Dendritic cell treated with granulocyte-macrophage colony-stimulating factor and Interleukin-4, amounts not matched to agents 40 ng/mL and 50 ng/mL, for 4 days (primary cell): ENCODE results near the gene CEP290.
"Not testable (repeated sequence)": the region's sequence is repeated elsewhere in the genome, so short reads cannot be mapped to it uniquely, and the experiment has no call there.

Experiments used
- H3K27ac Mint-ChIP-seq: one replicate; pipeline ENCODE4 v1.8.0; 2022; ENCODE audit warnings: mild to moderate bottlenecking, mixed read lengths
- H3K27me3 Mint-ChIP-seq: one replicate; pipeline ENCODE4 v1.8.0; 2022; ENCODE audit warnings: mild to moderate bottlenecking, mixed read lengths
- H3K36me3 Mint-ChIP-seq: one replicate; pipeline ENCODE4 v1.8.0; 2022; ENCODE audit warnings: low read depth, mixed read lengths
- H3K4me1 Mint-ChIP-seq: one replicate; pipeline ENCODE4 v1.8.0; 2022; ENCODE audit warnings: low read depth, mixed read lengths
- H3K4me3 Mint-ChIP-seq: one replicate; pipeline ENCODE4 v1.8.0; 2022; ENCODE audit warnings: mild to moderate bottlenecking, moderate library complexity, mixed read lengths
- H3K9me3 Mint-ChIP-seq: one replicate; pipeline ENCODE4 v1.8.0; 2022; ENCODE audit warnings: mixed read lengths
- intact Hi-C: fragments of 100-400 bp; cut with micrococcal nuclease; formaldehyde crosslinking; loops from one replicate; pipeline ENCODE4 v1.15.0; 2022

Gene CEP290

GRCh38 chr12:88166179-88166578, 24.3 kb upstream of the CEP290 start:
- intact Hi-C loops, result no loop called here
- no peaks in the 10 kb centered on the region for H3K4me1 Mint-ChIP-seq
- H3K9me3 Mint-ChIP-seq, result no peaks in the 10 kb centered on the region
- H3K27me3 Mint-ChIP-seq, result no peaks in the 10 kb centered on the region
- no peak overlapping the region for H3K27ac Mint-ChIP-seq
- no peak overlapping the region for H3K4me3 Mint-ChIP-seq
- H3K36me3 Mint-ChIP-seq, result peaks cover 70% of the 10 kb centered on the region

- Mint-ChIP-seq H3K4me1 (no peaks in the 10 kb centered on the region), H3K9me3 (no peaks in the 10 kb centered on the region), H3K27ac (no peak overlapping the region), H3K36me3 (peaks cover 59% of the 10 kb centered on the region), H3K27me3 (no peaks in the 10 kb centered on the region), H3K4me3 (no peak overlapping the region)
- intact Hi-C loops, result no loop called here
Measured at GRCh38 chr12:88163371-88163770, 21.5 kb upstream of the CEP290 start.

GRCh38 chr12:88156075-88156654, 14.3 kb upstream of the CEP290 start:
- Mint-ChIP-seq H3K4me3 (no peak overlapping the region), H3K27me3 (no peaks in the 10 kb centered on the region), H3K9me3 (no peaks in the 10 kb centered on the region), H3K27ac (no peak overlapping the region), H3K36me3 (peaks cover 15% of the 10 kb centered on the region), H3K4me1 (no peaks in the 10 kb centered on the region)
- intact Hi-C loops, result loop anchor here (10.0 kb wide), 1 partner anchor 239 kb away; no protein-coding TSS in a partner anchor

- intact Hi-C loops, result loop anchor here (5.0 to 10.0 kb wide), 2 partner anchors 241 to 838 kb away; no protein-coding TSS in a partner anchor
Measured at GRCh38 chr12:88153959-88154358, 12.1 kb upstream of the CEP290 start.

GRCh38 chr12:88150063-88150462, 8.2 kb upstream of the CEP290 start:
- peaks cover 4% of the 10 kb centered on the region for H3K4me1 Mint-ChIP-seq
- no peak overlapping the region for H3K27ac Mint-ChIP-seq
- H3K36me3 Mint-ChIP-seq, result peaks cover 9% of the 10 kb centered on the region
- no peak overlapping the region for H3K4me3 Mint-ChIP-seq
- intact Hi-C loops, result loop anchor here (5.0 to 10.0 kb wide), 2 partner anchors 245 to 842 kb away; no protein-coding TSS in a partner anchor
- H3K27me3 Mint-ChIP-seq, result no peaks in the 10 kb centered on the region
- no peaks in the 10 kb centered on the region for H3K9me3 Mint-ChIP-seq

More at GRCh38 chr12:88153959-88154358, 12.1 kb upstream of the CEP290 start:
- Mint-ChIP-seq H3K4me3 (no peak overlapping the region), H3K27me3 (no peaks in the 10 kb centered on the region), H3K9me3 (no peaks in the 10 kb centered on the region), H3K4me1 (no peaks in the 10 kb centered on the region), H3K27ac (no peak overlapping the region), H3K36me3 (peaks cover 20% of the 10 kb centered on the region)

- Mint-ChIP-seq H3K4me3 (no peak overlapping the region), H3K9me3 (no peaks in the 10 kb centered on the region), H3K27me3 (no peaks in the 10 kb centered on the region), H3K27ac (no peak overlapping the region), H3K36me3 (peaks cover 19% of the 10 kb centered on the region), H3K4me1 (peaks cover 20% of the 10 kb centered on the region)
- intact Hi-C loops, result loop anchor here (5.0 kb wide), 1 partner anchor 491 kb away; no protein-coding TSS in a partner anchor
Measured at GRCh38 chr12:88145567-88146505, 3.9 kb upstream of the CEP290 start.

- Mint-ChIP-seq H3K4me1 (peaks cover 20% of the 10 kb centered on the region), H3K4me3 (no peak overlapping the region)
Measured at GRCh38 chr12:88144546-88145468, 2.9 kb upstream of the CEP290 start.

GRCh38 chr12:88144037-88144436, 2.1 kb upstream of the CEP290 start:
- Mint-ChIP-seq H3K36me3 (peaks cover 10% of the 10 kb centered on the region), H3K4me1 (peaks cover 20% of the 10 kb centered on the region), H3K27me3 (no peaks in the 10 kb centered on the region), H3K27ac (no peak overlapping the region), H3K9me3 (no peaks in the 10 kb centered on the region), H3K4me3 (no peak overlapping the region)
- intact Hi-C loops, result loop anchor here (5.0 kb wide), 1 partner anchor 1383 kb away; the partner anchor contains the start of gene POC1B

More at GRCh38 chr12:88144546-88145468, 2.9 kb upstream of the CEP290 start:
- H3K36me3 Mint-ChIP-seq, result peaks cover 13% of the 10 kb centered on the region
- no peaks in the 10 kb centered on the region for H3K27me3 Mint-ChIP-seq
- intact Hi-C loops, result loop anchor here (5.0 kb wide), 2 partner anchors 492 to 1382 kb away; partner anchors contain the start of gene POC1B
- no peaks in the 10 kb centered on the region for H3K9me3 Mint-ChIP-seq
- H3K27ac Mint-ChIP-seq, result no peak overlapping the region

GRCh38 chr12:88142610-88142991, 713 bp upstream of the CEP290 start:
- H3K27ac Mint-ChIP-seq, result peak overlapping the region; percentile 85
- intact Hi-C loops, result loop anchor here (1.0 to 5.0 kb wide), 2 partner anchors 107 to 1385 kb away; partner anchors contain the start of gene POC1B
- H3K36me3 Mint-ChIP-seq, result peaks cover 21% of the 10 kb centered on the region
- H3K27me3 Mint-ChIP-seq, result no peaks in the 10 kb centered on the region
- H3K4me1 Mint-ChIP-seq, result peaks cover 20% of the 10 kb centered on the region
- no peaks in the 10 kb centered on the region for H3K9me3 Mint-ChIP-seq
- peak overlapping the region; percentile 86 for H3K4me3 Mint-ChIP-seq

GRCh38 chr12:88141425-88141773, 489 bp downstream of the CEP290 start:
- no peaks in the 10 kb centered on the region for H3K9me3 Mint-ChIP-seq
- intact Hi-C loops, result loop anchor here (5.0 kb wide), 1 partner anchor 1386 kb away; the partner anchor contains the start of gene POC1B
- H3K27ac Mint-ChIP-seq, result peak overlapping the region; percentile 85
- peaks cover 30% of the 10 kb centered on the region for H3K36me3 Mint-ChIP-seq
- peaks cover 20% of the 10 kb centered on the region for H3K4me1 Mint-ChIP-seq
- no peaks in the 10 kb centered on the region for H3K27me3 Mint-ChIP-seq
- H3K4me3 Mint-ChIP-seq, result peak overlapping the region; percentile 86

- H3K4me3 Mint-ChIP-seq, H3K27me3 Mint-ChIP-seq, H3K27ac Mint-ChIP-seq, H3K9me3 Mint-ChIP-seq: not testable (repeated sequence)
- Mint-ChIP-seq H3K36me3 (peaks cover 32% of the 10 kb centered on the region), H3K4me1 (peaks cover 13% of the 10 kb centered on the region)
- intact Hi-C loops, result loop anchor here (5.0 kb wide), 1 partner anchor 1388 kb away; the partner anchor contains the start of gene POC1B
Measured at GRCh38 chr12:88139711-88140110, 2.2 kb downstream of the CEP290 start.

- H3K4me3 Mint-ChIP-seq, H3K27me3 Mint-ChIP-seq, intact Hi-C loops, H3K9me3 Mint-ChIP-seq, H3K4me1 Mint-ChIP-seq, H3K27ac Mint-ChIP-seq: not testable (repeated sequence)
- peaks cover 16% of the 10 kb centered on the region for H3K36me3 Mint-ChIP-seq
Measured at GRCh38 chr12:88133181-88133580, 8.7 kb downstream of the CEP290 start.

GRCh38 chr12:88132392-88132791, 9.5 kb downstream of the CEP290 start:
- Mint-ChIP-seq H3K4me1 (peaks cover 8% of the 10 kb centered on the region), H3K9me3 (no peaks in the 10 kb centered on the region), H3K4me3 (no peak overlapping the region), H3K36me3 (peaks cover 9% of the 10 kb centered on the region), H3K27me3 (no peaks in the 10 kb centered on the region), H3K27ac (no peak overlapping the region)
- intact Hi-C loops, result no loop called here
